Fibroblast of peridontal ligament (primary cell): ENCODE measurements around the gene PRKCE.

ENCODE experiments used
- DNase-seq: peaks from one replicate; pipeline ENCODE4 v3.0.0-alpha.2; 2010; ENCODE audit errors: extremely low read depth

Gene PRKCE

GRCh38 chr2:46116150-46116549 is 464.7 kb downstream of the PRKCE start:
- DNase-seq = no peak

- DNase-seq = peak; percentile 74
Observed at GRCh38 chr2:46116553-46116991, 465.1 kb downstream of the PRKCE start.

- DNase-seq = peak; percentile 54
Observed at GRCh38 chr2:46117379-46117778, 465.9 kb downstream of the PRKCE start.

GRCh38 chr2:46117994-46118393 is 466.5 kb downstream of the PRKCE start:
- no peak for DNase-seq

- DNase-seq = peak; percentile 68
Observed at GRCh38 chr2:46118656-46119371, 467.3 kb downstream of the PRKCE start.

- peak; percentile 89 for DNase-seq
Observed at GRCh38 chr2:46119453-46119852, 468.0 kb downstream of the PRKCE start.

GRCh38 chr2:46120792-46121555 is 469.5 kb downstream of the PRKCE start:
- DNase-seq = no peak

- DNase-seq = no peak
Observed at GRCh38 chr2:46122318-46122976, 471.0 kb downstream of the PRKCE start.

GRCh38 chr2:46123013-46123412 is 471.5 kb downstream of the PRKCE start:
- DNase-seq = no peak

- DNase-seq = no peak
Observed at GRCh38 chr2:46125798-46126197, 474.3 kb downstream of the PRKCE start.

GRCh38 chr2:46126571-46126970 is 475.1 kb downstream of the PRKCE start:
- DNase-seq = no peak

- no peak for DNase-seq
Observed at GRCh38 chr2:46127176-46127575, 475.7 kb downstream of the PRKCE start.

GRCh38 chr2:46130511-46130910 is 479.0 kb downstream of the PRKCE start:
- DNase-seq = no peak

- DNase-seq = no peak
Observed at GRCh38 chr2:46132996-46133395, 481.5 kb downstream of the PRKCE start.

- peak; percentile 56 for DNase-seq
Observed at GRCh38 chr2:46134531-46135227, 483.2 kb downstream of the PRKCE start.

- DNase-seq = no peak
Observed at GRCh38 chr2:46135228-46135855, 483.9 kb downstream of the PRKCE start.

- peak; percentile 69 for DNase-seq
Observed at GRCh38 chr2:46135958-46136357, 484.5 kb downstream of the PRKCE start.

GRCh38 chr2:46136481-46136880 is 485.0 kb downstream of the PRKCE start:
- DNase-seq = no peak

GRCh38 chr2:46136953-46137352 is 485.5 kb downstream of the PRKCE start:
- no peak for DNase-seq

- DNase-seq = no peak
Observed at GRCh38 chr2:46142546-46143428, 491.3 kb downstream of the PRKCE start.
